GM23248 (cell line): ENCODE data around the gene LARP6.

Experiments
- EZH2 ChIP-seq: fragments of 200-600 bp; sonication (generic); IDR thresholded peaks from 2 replicates; pipeline ENCODE4 v1.6.1; 2018; ENCODE audit warnings: antibody characterized with exemption, mild to moderate bottlenecking; ENCODE audit not compliant: insufficient read depth, poor library complexity, severe bottlenecking
- EZH2phosphoT487 ChIP-seq: fragments of 200-600 bp; sonication (generic); IDR thresholded peaks from 2 replicates; pipeline ENCODE4 v1.6.1; 2018; ENCODE audit warnings: antibody characterized with exemption, moderate library complexity, mild to moderate bottlenecking, low read depth; ENCODE audit not compliant: insufficient read depth

GRCh38 chr15:70802629-70803028 is 51.3 kb downstream of the LARP6 start:
- TF ChIP-seq EZH2phosphoT487 (no peak), EZH2 (no peak)
